NB4 (cell line): ENCODE data around the gene LIF.

Source experiments
- CTCF ChIP-seq: IDR thresholded peaks from one replicate; pipeline ENCODE4 v1.5.1; 2012; ENCODE audit warnings: low read depth, low read length
- MAX ChIP-seq: IDR thresholded peaks from 2 replicates; pipeline ENCODE4 v1.6.1; 2011; ENCODE audit warnings: low read depth, low read length
- POLR2A ChIP-seq: IDR thresholded peaks from 2 replicates; pipeline ENCODE4 v1.6.1; 2011; ENCODE audit warnings: mild to moderate bottlenecking; ENCODE audit not compliant: insufficient read length; ENCODE audit errors: extremely low read depth

- TF ChIP-seq CTCF (no peak), MAX (no peak), POLR2A (no peak)
Measured at GRCh38 chr22:30289980-30290313, 43.4 kb upstream of the LIF start.
